Esophagus squamous epithelium (tissue), 5 donors: Measurements from ENCODE around the gene DNAAF5. TPM values are rescaled to one million over a fixed set of nuclear protein-coding genes. Genes with fewer than 3 reads are reported as not detected.

Experiments
- DNase-seq: peaks from one replicate; lab custom pipeline; 2025; lab: John Stamatoyannopoulos, UW
- H3K27ac ChIP-seq, 4 donors: fragments of 200-600 bp; sonication (generic); one replicate each; pipeline ENCODE4 v1.5.1; 2016 to 2019; ENCODE audit warnings: mild to moderate bottlenecking in 1 of 4
- H3K27me3 ChIP-seq, 4 donors: fragments of 200-600 bp; sonication (generic); 1 replicate in 3 of 4; 2 replicates in 1 of 4; pipeline versions ENCODE4 v1.5.1 to v1.6.0; 2017 to 2021; ENCODE audit warnings: antibody characterized with exemption in 1 of 4
- H3K36me3 ChIP-seq, 3 donors: fragments of 200-600 bp; sonication (generic); one replicate each; pipeline ENCODE4 v1.5.1; 2016 to 2019
- H3K4me1 ChIP-seq, 3 donors: fragments of 200-600 bp; sonication (generic); one replicate each; pipeline ENCODE4 v1.5.1; 2017 to 2019
- H3K4me3 ChIP-seq, 4 donors: fragments of 200-600 bp; sonication (generic); 1 replicate in 3 of 4; 2 replicates in 1 of 4; pipeline ENCODE4 v1.5.1; 2016 to 2019; ENCODE audit warnings: mild to moderate bottlenecking in 2 of 4, moderate library complexity in 1 of 4
- H3K9me3 ChIP-seq, 3 donors: fragments of 200-600 bp; sonication (generic); one replicate each; pipeline ENCODE4 v1.5.1; 2016 to 2019
- POLR2A ChIP-seq, 4 donors: fragments of 450-650 bp; IDR thresholded peaks; one replicate each; pipeline ENCODE4 v1.6.1; 2017; ENCODE audit warnings: antibody characterized with exemption in 4 of 4, mild to moderate bottlenecking in 4 of 4, moderate library complexity in 3 of 4
- WGBS, 2 donors: methylation state at CpG; one replicate each; pipeline ENCODE4 v1.1.5; 2018; 5-methylcytosine and 5-hydroxymethylcytosine counted together
- intact Hi-C: fragments of 100-400 bp; cut with DNase I; formaldehyde crosslinking; loops from one replicate; pipeline ENCODE4 v1.15.0; 2022
- total RNA-seq, 4 donors: library from RNA; depleted of rRNA; stranded (reverse); fragments of >200 nt; gene quantifications; one replicate each; pipeline ENCODE4 v1.1.0, GENCODE V29; 2016
- TF ChIP-seq, protein P1 (sequence below), 6 experiments: fragments of 450-650 bp in 4 of 6; fragments of 200-600 bp in 2 of 6; sonication (generic) in 2 of 6; IDR thresholded peaks; one replicate each; pipeline ENCODE4 v1.5.1; 2016 to 2019; ENCODE audit warnings: antibody characterized with exemption in 6 of 6, mild to moderate bottlenecking in 4 of 6, moderate library complexity in 4 of 6
- donor health status: DM: yes; HTN: yes; CAD: no.

Gene DNAAF5
- total RNA-seq, 4 donors from 2014 or later: 23.7 to 30.1 (median 28.2) TPM

DNA sequence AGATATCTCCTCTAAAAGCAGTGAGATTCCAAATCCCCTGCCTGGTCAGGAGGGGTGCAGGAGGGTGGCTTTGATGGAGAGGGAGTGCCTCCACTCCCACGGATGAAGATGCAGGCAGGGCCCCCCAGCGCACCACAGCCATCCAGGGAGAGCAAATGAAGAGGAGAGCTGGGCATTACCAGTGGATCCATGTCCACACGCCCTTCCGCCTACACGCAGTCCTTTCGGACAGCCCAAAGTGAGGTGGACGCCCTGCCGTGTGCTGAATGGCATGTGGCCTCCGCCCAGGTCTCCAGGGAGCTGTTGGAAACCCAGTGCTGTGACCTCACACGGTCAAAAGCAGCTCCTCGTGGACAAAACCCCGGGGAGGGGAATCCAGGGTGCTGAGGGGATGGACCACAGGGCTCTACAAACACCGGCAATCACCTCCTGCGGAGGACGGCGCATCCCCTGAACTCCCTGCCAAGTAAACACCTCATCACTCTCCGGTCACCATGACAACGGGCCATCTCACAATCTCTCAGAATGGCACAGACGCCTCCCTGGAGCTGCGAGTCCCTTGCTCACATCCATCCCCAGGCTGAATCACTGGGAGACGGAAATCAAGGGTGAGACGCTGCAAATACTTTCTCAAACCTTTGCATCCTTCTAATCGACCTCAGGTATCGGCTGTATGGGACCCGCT lies 35.0 kb upstream of the DNAAF5 start:
- Histone ChIP-seq H3K4me3 (no peak overlapping the region), H3K9me3 (peaks cover 0 to 28% (median 20%) of the 10 kb centered on the region in 3 donors), H3K27ac (no peak overlapping the region), H3K4me1 (no peaks in the 10 kb centered on the region), H3K36me3 (peaks cover 0 to 21% (median 0%) of the 10 kb centered on the region in 3 donors), H3K27me3 (no peaks in the 10 kb centered on the region)
- 92 to 99% methylated on average over 12 to 17 of the region's 25 CpGs for WGBS, 2 donors
- DNase-seq: no peak
- no peak for TF ChIP-seq POLR2A (IDR thresholded peaks at IDR 0.05)
- TF ChIP-seq, protein P1, sequence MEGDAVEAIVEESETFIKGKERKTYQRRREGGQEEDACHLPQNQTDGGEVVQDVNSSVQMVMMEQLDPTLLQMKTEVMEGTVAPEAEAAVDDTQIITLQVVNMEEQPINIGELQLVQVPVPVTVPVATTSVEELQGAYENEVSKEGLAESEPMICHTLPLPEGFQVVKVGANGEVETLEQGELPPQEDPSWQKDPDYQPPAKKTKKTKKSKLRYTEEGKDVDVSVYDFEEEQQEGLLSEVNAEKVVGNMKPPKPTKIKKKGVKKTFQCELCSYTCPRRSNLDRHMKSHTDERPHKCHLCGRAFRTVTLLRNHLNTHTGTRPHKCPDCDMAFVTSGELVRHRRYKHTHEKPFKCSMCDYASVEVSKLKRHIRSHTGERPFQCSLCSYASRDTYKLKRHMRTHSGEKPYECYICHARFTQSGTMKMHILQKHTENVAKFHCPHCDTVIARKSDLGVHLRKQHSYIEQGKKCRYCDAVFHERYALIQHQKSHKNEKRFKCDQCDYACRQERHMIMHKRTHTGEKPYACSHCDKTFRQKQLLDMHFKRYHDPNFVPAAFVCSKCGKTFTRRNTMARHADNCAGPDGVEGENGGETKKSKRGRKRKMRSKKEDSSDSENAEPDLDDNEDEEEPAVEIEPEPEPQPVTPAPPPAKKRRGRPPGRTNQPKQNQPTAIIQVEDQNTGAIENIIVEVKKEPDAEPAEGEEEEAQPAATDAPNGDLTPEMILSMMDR (IDR thresholded peaks at IDR 0.05): no peak
- intact Hi-C loops: no loop called here

DNA sequence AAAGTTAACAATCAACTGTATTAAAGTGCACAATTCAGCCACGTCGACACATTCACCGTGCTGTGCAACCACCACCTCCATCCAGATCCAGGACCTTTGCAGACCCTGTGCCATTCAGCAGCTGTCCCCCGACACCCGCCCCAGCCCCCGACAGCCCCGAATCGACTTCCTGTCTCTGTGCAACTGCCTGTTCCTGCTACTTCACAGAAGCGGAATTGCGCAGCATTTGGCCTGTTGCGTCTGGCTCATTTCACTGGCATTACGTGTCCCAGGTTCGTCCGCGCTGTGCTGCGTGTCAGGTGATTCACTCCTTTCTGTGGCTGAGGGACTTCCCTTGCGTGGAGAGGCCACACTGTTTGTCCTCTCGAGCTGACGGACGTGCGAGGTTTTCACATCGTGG lies 33.2 kb upstream of the DNAAF5 start:
- no peak overlapping the region for H3K27ac ChIP-seq
- no peaks in the 10 kb centered on the region for H3K27me3 ChIP-seq
- no peak overlapping the region for H3K4me3 ChIP-seq
- TF ChIP-seq, protein P1 (IDR thresholded peaks at IDR 0.05): no peak
- no peak for TF ChIP-seq POLR2A (IDR thresholded peaks at IDR 0.05)
- no peak for DNase-seq
- intact Hi-C loops: no loop called here
- H3K36me3 ChIP-seq: peaks cover 0 to 20% (median 0%) of the 10 kb centered on the region in 3 donors
- WGBS, 2 donors: 96% methylated on average over 18 of the region's 22 CpGs
- peaks cover 0 to 11% (median 0%) of the 10 kb centered on the region in 3 donors for H3K4me1 ChIP-seq
- H3K9me3 ChIP-seq: peaks cover 0 to 14% (median 10%) of the 10 kb centered on the region in 3 donors

DNA sequence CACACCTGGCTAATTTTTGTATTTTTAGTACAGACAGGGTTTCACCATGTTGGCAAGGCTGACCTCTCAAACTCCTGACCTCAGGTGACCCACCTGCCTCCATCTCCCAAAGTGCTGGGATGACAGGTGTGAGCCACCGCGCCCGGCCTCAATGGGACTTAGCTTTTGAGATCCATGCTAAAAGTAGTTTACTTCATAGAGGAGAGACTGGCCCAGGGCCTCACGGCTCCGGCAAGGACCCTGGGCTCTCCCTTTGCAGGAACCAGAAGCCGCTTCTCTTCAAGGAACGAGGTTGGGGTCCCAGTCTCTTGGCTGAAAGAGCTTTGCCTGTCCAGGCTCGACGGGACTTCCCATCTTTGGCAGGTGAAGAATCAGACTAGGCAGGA lies 30.1 kb upstream of the DNAAF5 start:
- Histone ChIP-seq H3K4me1 (peaks cover 0 to 28% (median 11%) of the 10 kb centered on the region in 3 donors), H3K36me3 (no peaks in the 10 kb centered on the region), H3K9me3 (no peaks in the 10 kb centered on the region), H3K4me3 (no peak overlapping the region), H3K27ac (peak overlapping the region in 2 of 4 donors; percentile 69), H3K27me3 (no peaks in the 10 kb centered on the region)
- 88 to 94% methylated on average over 5 of the region's 9 CpGs for WGBS, 2 donors
- DNase-seq: no peak
- intact Hi-C loops: no loop called here
- no peak for TF ChIP-seq POLR2A (IDR thresholded peaks at IDR 0.05)
- TF ChIP-seq, protein P1 (IDR thresholded peaks at IDR 0.05): no peak

DNA sequence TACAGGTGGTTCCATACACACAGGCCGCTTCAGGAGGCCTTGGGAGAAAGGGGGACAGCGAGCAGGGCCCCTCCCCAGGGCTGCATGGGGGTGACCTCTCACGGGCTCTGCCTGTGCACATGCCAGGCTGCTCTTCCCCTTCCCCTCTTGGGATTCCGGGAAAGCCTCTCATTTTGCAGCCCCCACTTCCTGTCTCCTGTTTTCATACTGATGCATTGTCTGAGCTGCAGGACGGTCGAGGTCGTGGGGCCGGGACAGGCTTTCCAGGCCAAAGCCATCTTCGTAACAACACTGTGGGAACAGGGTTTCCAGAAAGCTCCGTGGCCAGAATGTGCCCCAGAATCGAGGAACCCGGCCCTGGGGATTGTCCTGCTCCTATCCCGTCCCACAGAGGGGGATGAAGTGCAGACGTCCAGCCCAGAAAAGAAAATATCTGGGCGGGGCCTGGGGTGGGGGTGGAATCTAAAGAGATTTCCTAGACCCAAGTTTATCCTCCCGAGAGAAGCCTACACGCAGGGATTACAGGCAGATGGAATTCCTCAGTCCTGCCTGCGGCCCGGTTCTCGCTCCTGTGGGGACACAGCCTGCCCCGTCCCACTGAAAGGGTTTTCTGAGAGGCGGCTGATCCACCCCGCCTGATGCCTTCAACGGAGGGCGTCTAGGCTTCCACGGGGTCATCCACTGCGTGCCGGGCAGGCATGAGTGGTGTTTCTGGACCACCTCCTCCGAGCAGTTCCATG lies 29.5 kb upstream of the DNAAF5 start:
- intact Hi-C loops: no loop called here
- H3K4me1 ChIP-seq: peaks cover 0 to 28% (median 11%) of the 10 kb centered on the region in 3 donors
- no peak overlapping the region for H3K4me3 ChIP-seq
- no peak for DNase-seq
- H3K27ac ChIP-seq: peak overlapping the region in 3 of 4 donors; percentile 24 to 69 (median 69)
- 82% methylated on average over 10 of the region's 29 CpGs; no CpG with 5 or more reads in 1 of the 2 donors for WGBS, 2 donors
- no peaks in the 10 kb centered on the region for H3K9me3 ChIP-seq
- no peak for TF ChIP-seq POLR2A (IDR thresholded peaks at IDR 0.05)
- TF ChIP-seq, protein P1 (IDR thresholded peaks at IDR 0.05): no peak
- H3K27me3 ChIP-seq: no peaks in the 10 kb centered on the region
- H3K36me3 ChIP-seq: no peaks in the 10 kb centered on the region
